ENCODE data around the gene RAB11A.

DNA sequence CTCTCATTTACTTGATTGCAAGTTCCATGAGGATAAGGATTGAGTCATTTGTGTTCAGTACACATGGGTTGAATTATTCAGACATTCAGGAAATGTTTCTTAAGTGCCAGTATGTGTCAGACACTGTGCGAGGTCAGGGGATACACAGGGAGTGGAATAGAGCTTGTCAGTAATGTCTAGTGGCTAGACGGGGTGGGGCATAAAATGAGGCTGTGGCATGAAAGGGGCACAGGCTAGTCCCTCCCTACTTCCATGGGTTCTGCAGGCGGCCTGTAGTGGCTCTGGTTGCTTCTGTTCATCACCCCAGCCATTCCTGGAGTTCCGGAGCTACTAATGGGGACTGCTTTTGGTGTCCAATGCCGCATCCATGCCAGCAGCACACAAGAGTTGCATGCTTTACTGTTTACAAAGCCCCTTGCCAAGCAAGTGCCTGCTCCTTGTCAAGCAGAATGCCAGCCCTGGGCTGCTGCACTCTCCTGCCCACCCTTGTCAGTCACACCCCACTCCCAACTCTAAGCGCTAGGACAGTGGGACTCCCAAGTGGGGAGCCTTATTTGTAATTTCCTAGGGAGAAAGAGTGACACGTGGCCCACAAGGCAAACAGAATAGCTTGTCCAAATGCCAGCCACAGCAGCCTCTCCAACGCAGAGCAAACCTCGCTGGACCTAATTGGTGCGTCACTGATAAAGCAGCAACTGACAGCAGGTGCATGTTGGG is 70.8 kb downstream of the RAB11A start:
- TF ChIP-seq, protein P1, sequence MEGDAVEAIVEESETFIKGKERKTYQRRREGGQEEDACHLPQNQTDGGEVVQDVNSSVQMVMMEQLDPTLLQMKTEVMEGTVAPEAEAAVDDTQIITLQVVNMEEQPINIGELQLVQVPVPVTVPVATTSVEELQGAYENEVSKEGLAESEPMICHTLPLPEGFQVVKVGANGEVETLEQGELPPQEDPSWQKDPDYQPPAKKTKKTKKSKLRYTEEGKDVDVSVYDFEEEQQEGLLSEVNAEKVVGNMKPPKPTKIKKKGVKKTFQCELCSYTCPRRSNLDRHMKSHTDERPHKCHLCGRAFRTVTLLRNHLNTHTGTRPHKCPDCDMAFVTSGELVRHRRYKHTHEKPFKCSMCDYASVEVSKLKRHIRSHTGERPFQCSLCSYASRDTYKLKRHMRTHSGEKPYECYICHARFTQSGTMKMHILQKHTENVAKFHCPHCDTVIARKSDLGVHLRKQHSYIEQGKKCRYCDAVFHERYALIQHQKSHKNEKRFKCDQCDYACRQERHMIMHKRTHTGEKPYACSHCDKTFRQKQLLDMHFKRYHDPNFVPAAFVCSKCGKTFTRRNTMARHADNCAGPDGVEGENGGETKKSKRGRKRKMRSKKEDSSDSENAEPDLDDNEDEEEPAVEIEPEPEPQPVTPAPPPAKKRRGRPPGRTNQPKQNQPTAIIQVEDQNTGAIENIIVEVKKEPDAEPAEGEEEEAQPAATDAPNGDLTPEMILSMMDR (IDR thresholded peaks at IDR 0.05), result no peak
- TF ChIP-seq EZH2 (IDR thresholded peaks at IDR 0.05), result no peak
- no peak for TF ChIP-seq EZH2phosphoT487 (IDR thresholded peaks at IDR 0.05)

All from neural progenitor cell (in vitro differentiated cells).